ENCODE results near the gene PLLP.

DNA sequence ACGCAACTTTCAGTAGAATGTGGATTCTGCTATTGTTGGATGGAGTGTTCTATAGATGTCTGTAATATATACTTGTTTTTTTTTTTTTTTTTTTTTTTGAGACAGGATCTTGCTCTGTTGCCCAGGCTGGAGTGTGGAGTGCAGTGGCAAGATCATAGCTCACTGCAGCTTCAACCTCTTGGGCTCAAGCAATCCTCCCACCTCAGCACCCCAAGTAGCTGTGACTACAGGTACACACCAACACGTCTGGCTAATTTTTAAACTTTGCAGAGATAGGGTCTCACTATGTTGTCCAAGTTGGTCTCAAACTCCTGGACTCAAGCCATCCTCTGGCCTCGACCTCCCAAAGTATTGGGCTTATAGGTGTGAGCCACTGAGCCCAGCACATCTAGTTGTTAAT lies 46.9 kb upstream of the PLLP start:
- no peak for TF ChIP-seq EP300 (conservative IDR thresholded peaks at IDR 0.05; ENCODE audit: poor library complexity, severe bottlenecking)
- TF ChIP-seq, protein P1, sequence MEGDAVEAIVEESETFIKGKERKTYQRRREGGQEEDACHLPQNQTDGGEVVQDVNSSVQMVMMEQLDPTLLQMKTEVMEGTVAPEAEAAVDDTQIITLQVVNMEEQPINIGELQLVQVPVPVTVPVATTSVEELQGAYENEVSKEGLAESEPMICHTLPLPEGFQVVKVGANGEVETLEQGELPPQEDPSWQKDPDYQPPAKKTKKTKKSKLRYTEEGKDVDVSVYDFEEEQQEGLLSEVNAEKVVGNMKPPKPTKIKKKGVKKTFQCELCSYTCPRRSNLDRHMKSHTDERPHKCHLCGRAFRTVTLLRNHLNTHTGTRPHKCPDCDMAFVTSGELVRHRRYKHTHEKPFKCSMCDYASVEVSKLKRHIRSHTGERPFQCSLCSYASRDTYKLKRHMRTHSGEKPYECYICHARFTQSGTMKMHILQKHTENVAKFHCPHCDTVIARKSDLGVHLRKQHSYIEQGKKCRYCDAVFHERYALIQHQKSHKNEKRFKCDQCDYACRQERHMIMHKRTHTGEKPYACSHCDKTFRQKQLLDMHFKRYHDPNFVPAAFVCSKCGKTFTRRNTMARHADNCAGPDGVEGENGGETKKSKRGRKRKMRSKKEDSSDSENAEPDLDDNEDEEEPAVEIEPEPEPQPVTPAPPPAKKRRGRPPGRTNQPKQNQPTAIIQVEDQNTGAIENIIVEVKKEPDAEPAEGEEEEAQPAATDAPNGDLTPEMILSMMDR (IDR thresholded peaks at IDR 0.05; ENCODE audit: poor library complexity, severe bottlenecking), result no peak
- no peak for TF ChIP-seq POLR2AphosphoS5 (IDR thresholded peaks at IDR 0.05)
- TF ChIP-seq SMC3 (conservative IDR thresholded peaks at IDR 0.05; ENCODE audit: poor library complexity), result no peak
- no peak for TF ChIP-seq TAF1 (IDR thresholded peaks at IDR 0.05; ENCODE audit: low read depth)
- TF ChIP-seq REST (IDR thresholded peaks at IDR 0.05; ENCODE audit: borderline replicate concordance), result no peak

Measured in neural cell (in vitro differentiated cells).